Fibroblast of peridontal ligament (primary cell): ENCODE results near the gene PPARG.
"Not testable (repeated sequence)": the region's sequence is repeated elsewhere in the genome, so short reads cannot be mapped to it uniquely, and the experiment has no call there.

Experiments used
- DNase-seq: peaks from one replicate; pipeline ENCODE4 v3.0.0-alpha.2; 2010; ENCODE audit errors: extremely low read depth

The PPARG gene

DNA sequence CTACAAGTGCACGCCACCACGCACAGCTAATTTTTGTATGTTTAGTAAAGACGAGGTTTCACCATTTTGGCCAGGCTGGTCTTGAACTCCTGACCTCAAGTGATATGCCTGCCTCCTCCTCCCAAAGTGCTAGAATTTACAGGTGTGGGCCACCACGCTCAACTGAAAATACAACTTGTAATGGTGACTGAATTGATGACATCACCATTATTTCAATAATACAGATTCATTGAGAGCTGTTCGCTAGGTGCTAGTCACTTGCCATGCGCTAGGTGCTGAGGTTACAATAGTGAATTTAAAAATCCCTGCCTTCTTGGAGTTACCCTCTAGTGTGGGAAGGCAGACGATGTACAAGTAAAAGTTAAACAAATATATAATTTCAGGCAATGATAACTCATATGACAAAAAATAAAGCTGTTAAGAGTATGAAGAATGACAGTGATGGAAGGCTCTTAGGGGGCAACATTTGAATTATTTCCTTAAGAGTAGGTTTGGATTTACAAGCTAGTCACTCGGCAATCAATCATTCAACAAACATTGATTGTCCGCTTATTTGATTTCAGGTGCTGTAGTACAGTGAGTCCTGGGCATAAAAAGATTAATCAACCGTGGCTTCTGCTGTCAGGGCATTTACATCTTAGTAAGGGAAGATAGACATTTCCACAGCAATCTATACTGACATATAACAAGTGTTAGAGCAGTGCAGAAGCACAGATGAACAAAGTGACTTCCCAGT is 9.1 kb upstream of the PPARG start:
- DNase-seq, result no peak

DNA sequence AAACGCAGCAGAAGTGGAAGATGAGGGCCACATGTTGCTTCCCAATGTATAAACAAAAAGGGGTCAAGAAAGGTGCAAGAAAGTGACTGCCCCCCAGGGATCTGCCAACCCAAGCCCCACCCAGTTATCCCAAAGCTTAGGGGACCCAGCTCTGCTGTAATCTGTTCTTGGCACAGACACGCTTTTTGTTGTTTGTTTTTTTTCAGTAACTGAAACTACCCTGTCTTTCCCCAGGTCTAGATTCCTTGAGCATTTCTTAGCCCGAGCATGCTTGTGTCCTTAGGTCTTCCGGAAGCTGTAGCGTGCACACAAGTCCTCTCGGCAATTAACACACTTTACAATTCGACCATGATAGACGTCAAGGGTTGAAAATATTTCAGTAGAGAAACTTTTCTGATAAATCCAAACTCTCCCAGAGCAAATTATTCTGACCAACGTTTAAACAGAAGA is 8.5 kb upstream of the PPARG start:
- DNase-seq, result no peak

DNA sequence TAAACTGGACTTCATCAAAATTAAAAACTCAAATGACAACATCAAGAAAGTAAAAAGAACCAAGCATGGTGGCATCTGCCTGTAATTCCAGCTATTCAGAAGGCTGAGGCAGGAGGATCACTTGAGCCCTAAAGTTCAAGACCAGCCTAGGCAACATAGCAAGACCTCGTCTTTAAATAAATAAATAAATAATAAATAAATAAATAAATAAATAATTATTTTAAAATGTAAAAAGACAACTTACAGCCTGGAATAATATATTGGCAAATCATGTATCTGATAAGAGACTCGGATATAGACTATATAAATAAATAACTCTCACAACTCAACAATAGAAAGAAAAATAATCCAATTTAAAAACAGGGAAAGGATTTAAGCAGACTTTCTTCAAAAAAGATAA is 4.3 kb upstream of the PPARG start:
- no peak for DNase-seq

DNA sequence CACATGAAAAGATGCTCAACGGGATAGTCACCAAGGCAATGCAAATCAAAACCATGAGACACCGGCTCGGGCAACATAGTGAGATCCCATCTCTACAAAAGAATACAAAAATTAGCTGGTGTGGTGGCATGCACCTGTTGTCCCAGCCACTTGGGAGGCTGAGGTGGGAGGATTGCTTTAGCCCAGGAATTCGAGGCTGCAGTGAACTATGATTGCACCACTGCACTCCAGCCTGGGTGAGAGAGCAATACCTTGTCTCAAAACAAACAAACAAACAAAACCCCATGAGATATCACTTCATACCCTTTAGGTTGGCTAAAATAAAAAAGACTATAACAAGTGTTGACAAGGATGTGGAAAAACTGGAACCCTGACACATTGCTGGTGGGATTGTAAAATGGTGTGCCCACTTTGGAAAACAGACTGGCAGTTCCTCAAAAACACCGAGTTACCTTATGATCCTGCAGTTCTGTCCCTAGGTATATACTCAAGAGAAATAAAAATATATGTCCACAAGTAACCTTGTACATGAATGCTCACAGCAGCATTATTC is 3.8 kb upstream of the PPARG start:
- no peak for DNase-seq

DNA sequence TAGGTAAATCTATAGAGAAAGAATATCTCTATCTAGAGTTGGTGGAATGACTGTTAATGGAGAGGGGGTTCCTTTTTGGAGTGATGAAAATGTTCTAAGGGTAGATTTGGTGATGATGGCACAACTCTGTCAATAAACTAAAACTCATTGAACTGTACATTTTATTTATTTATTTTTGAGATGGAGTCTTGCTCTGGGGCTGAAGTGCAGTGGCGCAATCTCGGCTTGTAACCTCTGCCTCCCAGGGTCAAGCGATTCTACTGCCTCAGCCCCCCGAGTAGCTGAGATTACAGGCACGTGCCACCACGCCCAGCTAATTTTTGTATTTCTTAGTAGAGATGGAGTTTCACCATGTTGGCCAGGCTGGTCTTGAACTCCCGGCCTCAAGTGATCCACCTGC is 3.1 kb upstream of the PPARG start:
- DNase-seq, result not testable (repeated sequence)

DNA sequence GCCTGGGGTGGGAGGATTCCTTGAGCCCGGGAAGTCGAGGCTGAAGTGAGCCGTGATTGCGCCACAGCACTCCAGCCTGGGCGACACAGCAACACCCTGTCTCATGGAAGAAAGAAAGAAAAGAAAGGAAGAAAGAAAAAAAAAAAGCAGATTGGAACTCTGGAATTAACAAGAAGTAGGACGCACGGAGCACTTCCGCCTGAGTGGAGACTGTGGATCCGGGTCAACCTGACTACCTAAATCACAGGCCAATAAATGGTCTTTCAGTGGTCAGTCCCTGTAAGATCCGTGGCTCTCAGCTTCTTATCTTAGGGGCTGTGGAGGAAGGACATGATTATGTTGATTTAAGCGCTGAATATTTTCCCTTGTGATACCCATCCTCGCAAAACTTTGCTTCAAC is 2.4 kb upstream of the PPARG start:
- DNase-seq, result no peak

DNA sequence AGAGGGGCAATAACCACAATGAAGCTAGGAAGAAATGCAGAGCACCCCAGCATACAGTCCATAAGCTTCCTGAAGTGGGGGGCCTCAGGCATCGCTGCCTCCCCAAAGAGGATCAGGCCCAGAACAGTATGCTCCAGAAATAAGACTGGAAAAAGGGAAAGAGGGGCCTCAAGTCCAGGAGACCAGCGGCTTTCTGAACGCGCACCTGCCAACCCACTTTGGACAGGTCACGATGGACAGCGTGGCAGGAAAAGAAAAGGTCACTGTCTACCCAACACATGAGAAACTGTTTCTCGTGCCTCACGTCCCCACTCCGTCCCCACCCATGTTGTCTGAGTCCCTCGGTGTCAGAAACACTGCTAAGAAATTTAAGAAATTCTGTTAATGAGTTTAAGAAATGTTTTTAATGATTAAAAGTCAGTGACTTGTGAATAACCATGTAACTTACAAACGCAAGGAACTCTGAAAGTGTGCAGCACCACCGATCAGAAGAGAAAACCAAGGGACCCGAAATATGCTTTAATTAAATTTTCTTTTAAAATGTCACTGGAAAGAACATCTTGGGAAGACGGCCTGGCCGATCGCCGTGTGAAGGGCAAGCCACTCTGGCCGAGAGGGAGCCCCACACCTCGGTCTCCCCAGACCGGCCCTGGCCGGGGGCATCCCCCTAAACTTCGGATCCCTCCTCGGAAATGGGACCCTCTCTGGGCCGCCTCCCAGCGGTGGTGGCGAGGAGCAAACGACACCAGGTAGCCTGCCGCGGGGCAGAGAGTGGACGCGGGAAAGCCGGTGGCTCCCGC is 1.7 kb upstream of the PPARG start:
- peak; percentile 30 for DNase-seq

DNA sequence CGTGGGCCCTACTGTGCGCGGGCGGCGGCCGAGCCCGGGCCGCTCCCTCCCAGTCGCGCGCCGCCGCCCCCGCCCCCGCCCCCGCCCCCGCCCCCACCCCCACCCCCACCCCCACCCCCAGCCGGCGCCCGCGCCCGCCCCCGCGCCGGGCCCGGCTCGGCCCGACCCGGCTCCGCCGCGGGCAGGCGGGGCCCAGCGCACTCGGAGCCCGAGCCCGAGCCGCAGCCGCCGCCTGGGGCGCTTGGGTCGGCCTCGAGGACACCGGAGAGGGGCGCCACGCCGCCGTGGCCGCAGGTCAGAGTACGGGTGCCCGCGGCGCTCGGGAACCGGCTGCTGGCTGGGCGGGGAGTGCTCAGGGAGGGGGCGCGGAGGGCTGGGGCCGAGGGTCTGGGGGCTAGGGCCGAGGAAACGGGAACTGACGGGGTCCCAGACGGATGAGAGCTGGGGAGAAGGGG is 1.1 kb upstream of the PPARG start:
- DNase-seq, result peak; percentile 43

DNA sequence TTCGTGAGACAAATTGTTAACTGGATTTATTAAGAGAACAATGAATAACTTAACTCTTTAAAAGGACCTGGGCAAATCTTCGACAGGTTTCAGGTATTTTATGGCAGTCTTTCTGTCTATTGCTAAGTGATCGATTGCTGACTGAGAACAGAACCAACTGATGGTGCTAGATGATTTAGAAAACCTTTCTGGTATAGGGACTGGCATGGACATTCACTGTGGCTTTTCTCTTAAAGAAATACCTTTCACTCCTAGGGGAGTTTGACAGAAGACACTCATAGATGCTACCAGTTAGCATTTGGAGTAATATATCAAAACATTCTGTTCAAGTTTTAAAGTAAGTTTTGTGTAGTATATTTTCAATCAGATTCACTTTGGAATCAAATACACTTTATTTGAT is 654 bp downstream of the PPARG start:
- no peak for DNase-seq

DNA sequence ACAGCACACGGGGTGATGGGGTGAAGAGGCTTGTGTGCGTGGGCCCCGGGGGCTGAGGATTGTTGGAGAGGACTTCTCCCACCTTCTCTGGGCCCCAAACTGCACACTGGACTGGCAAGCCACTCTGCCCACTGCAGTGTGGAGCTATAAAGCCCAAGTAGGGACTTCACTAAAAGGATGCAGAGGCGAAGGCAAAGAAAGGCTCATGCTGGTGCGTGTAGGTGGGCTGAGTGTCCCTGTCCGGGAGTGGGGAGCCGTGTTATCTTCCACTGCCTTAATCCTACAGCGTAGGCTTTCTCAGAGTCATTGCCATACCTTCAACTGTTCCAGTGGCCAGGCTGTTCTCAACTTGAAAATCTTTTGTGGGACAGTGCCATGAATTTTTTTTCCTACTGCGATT is 3.9 kb downstream of the PPARG start:
- no peak for DNase-seq

DNA sequence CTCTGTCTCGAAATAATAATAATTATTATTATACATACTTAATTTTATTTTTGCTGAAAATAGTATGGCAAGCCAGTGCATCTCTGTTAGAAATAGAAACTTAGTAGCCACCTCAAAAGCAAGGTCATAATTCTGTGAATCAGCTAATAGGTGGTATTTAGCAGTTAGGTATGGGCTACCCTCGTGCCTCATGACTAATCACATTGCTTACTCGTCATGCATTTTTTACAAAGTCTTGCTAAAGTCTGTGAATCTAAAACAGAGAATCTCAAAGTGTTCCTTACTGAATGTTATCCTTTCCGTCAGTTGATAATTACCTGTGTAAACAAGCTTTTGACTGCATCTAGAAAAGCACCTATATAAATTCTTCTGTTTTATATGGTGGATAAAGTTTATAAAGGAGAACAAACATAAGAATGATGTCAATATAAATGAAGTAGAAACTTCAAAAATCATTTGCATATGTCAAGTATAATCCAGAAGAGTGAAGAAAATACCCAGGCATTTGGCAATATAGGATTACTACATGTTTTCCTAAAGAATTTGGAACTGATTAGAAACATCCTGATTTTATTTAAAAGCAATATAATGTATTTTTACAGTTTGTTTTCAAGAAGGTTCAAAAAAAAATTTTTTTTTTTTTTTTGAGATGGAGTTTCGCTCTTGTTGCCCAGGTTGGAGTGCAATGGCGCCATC is 6.2 kb downstream of the PPARG start:
- peak; percentile 84 for DNase-seq

DNA sequence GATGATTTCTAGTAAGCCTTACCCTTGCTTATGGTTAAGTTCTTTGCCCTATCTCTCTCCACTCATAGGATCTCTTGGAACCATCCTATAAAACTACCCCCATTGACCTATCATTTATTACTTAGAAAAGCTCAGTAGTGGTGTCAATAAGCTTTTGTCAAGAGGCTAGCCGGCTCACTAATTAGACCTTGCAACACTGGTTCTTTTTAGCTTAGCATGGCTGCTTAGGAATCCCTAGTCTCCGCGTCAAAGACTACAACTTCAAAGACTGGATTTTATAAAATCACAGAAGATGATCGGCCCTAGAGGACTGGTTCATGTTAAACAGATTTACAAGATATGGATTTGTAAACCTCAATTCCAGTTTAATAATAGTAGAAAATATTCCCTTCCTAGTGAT is 7.6 kb downstream of the PPARG start:
- DNase-seq, result no peak

DNA sequence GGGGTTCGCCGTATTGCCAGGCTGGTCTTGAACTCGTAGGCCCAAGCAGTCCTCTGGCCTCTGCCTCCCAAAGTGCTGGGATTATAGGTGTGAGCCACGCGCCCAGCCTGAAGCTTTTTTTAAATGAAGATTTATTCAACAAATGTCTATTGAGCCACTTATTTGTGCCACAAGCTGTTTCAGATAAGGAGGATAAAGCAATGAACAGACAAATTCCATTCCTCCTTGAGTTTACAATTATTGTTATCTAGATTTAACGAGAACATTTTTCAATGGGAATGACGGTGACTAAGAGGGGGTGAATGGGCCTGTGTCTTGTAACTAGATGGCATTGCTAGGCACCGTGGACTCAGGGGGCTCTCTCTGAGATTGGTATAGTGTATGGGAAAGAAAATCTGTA is 10.2 kb downstream of the PPARG start:
- DNase-seq, result no peak

DNA sequence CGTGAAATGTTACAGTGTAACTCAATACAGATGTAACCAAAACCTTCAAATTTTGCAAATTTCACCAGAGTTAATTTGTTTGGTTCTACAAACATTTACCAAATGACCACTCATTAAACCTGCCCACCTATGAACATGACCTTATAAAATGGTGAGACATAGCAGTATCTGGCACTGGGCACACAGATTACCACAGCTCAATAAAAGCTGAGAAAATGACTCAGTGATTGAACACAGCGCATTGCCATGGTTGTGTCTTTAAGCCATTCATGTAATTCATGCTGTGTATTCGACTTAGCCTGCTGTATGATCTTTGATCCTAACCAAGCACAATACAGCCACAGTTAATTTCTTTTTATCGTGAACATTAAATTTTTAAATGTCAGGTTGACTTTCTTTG is 11.3 kb downstream of the PPARG start:
- no peak for DNase-seq

DNA sequence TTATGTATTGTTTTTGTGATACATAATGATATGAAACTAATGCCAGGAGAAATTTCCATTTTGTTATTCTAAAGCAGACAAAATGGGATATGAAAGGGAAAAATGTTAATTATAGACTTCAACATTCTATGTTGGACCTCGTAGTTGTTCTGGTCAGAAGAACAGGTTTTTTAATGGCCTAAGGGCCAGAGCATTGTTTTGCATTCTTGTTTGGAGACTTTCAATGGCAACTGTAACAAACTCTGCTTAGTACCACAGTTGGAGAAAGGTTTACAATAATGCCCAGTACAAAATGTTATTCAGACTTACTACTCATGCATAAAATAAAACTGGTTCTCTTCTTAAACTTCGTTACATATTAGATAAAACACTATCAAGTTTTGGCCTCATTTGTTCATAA is 12.2 kb downstream of the PPARG start:
- no peak for DNase-seq

DNA sequence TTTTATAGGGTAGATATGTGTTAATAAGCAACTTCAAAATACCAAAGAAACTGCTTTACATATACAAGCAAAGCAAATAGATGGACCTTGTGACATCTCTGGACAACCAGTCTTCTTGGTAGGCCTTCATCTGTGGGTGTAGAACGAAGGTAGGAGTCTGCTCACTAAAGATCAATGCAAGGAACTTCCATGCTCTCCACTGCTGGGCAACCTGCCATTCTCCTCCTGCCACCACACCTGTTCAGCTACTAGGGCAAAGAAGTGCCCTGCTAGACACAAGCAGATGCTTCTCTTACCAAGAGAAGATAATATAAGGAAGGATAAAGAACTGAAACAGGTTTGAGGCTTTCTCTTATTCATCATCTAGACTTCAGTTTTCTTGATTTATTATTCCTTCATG is 12.6 kb downstream of the PPARG start:
- DNase-seq, result no peak

DNA sequence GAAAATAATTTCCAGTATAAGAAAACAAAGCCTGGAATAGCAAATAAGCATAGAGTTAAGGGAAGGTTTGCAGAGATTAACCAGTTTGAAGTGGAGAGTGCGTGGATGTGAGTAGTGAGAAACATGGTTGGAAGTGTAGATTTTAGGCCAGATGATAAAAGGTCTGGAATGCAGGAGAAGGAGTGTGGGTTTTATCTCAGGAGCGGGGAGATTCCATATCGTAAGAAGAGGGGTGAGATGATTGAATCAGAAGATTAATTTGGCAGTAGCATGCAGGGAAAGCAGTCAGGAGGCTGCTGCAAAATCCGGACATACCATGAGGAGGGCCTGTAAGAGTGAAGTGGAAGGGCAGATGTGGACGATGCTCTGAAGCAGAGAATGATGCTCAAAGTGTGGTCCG is 13.7 kb downstream of the PPARG start:
- DNase-seq, result no peak

DNA sequence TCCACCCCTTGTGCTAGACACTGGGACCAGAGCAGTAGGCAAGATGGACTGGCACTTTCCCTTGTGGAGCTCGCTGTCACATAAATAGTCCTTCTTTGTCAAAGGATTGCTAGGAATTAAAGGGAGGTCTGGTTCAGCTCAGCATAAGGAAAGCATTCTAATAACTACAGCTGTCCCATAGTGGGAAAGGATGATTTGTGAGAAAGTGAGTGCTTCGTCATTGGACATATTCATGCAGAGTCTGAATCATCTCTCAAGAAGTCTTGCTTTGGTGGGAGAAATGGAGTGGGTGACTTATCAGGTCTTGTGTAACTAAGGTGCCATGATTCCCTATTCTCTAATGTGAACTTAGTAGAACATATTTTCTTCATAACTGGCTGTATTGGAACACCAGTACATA is 14.7 kb downstream of the PPARG start:
- peak; percentile 90 for DNase-seq

DNA sequence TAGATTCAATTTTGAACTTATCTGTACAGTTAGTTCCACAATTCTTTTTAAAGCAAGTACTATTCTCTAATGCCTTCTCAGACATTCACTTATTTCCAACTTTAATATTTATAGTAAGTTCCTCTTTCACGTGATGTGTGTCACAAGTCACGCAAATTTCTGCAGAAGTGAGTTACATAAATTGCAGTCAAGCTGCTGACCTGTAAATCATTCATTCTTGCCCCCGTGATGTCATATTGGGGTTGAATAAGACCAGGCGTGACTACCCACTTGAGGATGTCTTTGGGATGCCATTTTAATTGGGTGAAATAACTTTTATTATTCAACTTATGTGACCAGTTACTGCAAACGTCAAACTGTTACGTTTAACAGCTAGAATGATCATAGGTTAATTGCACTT is 15.1 kb downstream of the PPARG start:
- DNase-seq, result no peak

DNA sequence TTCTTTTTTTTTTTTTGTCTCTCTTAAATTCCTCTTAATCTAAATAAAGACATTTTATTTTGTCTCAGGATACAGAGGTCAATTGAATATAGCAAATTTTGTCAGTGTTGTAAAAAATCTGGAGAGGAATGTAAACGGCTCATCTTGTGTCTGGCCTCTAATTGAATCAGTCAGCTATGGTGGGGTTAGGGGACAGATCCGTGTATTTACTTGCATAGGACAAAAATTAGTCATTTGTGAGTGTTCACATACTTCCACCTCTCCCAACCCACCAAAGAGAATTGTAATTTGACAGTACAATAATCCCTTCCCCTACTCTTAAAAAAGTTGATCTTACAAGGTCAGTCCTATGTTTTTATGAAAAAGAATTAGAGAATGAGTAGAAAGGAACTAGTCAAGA is 18.3 kb downstream of the PPARG start:
- DNase-seq, result no peak

DNA sequence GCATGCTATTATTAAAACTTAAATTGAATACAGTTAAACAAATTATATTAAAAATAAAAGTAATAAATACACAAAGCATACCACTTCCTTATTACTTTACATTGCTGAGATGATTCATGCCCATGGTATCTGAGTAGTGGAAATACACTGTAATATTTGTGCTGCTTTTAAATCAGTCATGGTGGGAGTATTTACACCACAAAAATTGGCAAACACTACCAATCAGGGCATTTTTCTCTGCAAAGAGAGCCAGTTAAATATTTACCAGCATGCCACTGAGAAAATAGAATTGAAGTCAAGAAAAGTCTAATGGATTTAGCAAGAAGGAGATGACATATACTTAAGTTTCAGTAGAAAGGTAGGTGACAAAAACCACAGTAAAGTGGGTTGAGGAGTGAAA is 19.6 kb downstream of the PPARG start:
- DNase-seq, result peak; percentile 86

DNA sequence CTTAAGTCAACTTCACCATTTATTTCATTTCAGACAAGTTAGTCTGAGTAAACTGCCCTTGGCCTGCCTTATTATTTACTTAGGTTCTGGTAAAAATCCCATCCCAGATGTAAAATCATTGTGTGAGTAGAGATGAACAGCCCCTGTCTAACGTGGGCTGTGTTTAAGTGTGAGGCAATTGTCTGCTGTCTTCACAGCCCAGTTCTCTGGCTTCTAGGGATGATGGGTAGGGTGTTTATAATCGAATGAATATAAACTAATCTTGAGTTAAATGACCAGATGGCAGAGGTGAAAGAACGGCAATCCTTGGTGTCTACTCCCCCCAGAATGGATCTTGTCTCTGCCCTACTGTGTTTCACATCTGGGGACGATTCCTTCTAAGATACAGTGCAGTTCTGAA is 20.8 kb downstream of the PPARG start:
- no peak for DNase-seq
